ENCODE measurements around the gene ZKSCAN3. TPM values are rescaled to one million over a fixed set of nuclear protein-coding genes. Genes with fewer than 3 reads are reported as not detected.
A peak's percentile ranks its signal among the peaks of the same experiment; 100 is the strongest.

The ZKSCAN3 gene
- total and polyA plus RNA-seq, 4 donors, result 1.1 to 13.2 (median 3.1) TPM

DNA sequence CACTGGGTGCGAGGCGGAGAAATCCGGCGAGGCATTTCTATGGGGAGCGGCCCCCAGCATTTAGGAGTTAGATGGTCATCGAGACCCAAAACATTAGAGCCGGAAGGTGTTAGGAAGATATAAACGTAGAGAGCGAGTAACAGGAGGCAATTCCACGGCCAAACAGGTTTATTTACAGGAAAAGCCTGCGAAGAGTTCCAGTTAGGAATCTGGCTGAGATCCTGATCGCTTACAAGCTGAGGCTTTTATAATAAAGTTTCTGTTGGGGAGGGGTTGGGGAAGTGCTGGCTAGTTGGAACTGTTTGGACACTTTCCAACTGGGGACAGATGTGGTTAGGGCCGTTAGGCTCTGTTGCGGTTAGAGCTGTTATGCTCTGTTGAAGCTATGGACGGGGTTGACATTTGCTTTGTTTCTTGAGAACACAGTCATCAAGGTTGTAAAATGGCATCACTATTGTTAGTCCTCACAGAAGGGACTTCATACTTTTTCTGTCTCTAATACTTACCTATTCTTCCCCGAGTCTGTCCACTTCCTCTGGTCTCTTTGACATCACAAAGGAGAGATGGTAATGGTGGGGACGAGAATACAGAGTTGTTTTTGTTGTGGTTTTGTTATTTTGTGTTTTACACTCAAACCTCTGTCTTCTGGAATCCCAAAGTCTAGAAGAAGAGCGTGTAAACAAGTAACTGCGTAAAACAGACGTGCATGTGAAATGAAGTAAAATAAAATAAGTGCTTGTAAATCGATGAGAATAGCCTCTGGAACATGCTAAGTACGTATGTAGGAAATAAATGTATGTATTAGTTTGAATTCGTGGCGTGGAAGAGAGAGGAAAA lies 13.2 kb upstream of the ZKSCAN3 start:
- Histone ChIP-seq H3K36me3 (ENCODE audit: control insufficient read depth in 4 of 4, insufficient read depth in 4 of 4, low read length in 4 of 4) (no peaks in the 10 kb centered on the region), H3K9me3 (ENCODE audit: control insufficient read depth in 4 of 4, insufficient read depth in 3 of 4, low read length in 3 of 4) (no peaks in the 10 kb centered on the region), H3K4me3 (peak overlapping the region; percentile 62), H3K27ac (ENCODE audit: low read depth in 1 of 2, low read length in 1 of 2) (peak overlapping the region; percentile 87 to 96), H3K4me1 (ENCODE audit: control insufficient read depth in 5 of 5, insufficient read depth in 5 of 5, low read length in 5 of 5) (peaks cover 0 to 19% (median 3%) of the 10 kb centered on the region in 5 donors), H3K27me3 (ENCODE audit: control insufficient read depth in 3 of 3, insufficient read depth in 3 of 3, low read length in 2 of 3) (no peaks in the 10 kb centered on the region), H3K9ac (ENCODE audit: insufficient read depth in 1 of 2, low read length in 2 of 2) (peak overlapping the region; percentile 94 to 100)
- TF ChIP-seq, protein P1, sequence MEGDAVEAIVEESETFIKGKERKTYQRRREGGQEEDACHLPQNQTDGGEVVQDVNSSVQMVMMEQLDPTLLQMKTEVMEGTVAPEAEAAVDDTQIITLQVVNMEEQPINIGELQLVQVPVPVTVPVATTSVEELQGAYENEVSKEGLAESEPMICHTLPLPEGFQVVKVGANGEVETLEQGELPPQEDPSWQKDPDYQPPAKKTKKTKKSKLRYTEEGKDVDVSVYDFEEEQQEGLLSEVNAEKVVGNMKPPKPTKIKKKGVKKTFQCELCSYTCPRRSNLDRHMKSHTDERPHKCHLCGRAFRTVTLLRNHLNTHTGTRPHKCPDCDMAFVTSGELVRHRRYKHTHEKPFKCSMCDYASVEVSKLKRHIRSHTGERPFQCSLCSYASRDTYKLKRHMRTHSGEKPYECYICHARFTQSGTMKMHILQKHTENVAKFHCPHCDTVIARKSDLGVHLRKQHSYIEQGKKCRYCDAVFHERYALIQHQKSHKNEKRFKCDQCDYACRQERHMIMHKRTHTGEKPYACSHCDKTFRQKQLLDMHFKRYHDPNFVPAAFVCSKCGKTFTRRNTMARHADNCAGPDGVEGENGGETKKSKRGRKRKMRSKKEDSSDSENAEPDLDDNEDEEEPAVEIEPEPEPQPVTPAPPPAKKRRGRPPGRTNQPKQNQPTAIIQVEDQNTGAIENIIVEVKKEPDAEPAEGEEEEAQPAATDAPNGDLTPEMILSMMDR (IDR thresholded peaks at IDR 0.05; ENCODE audit: control extremely low read depth, extremely low read depth), result no peak
- DNase-seq (peak; percentile 78 to 93 (median 93)), ATAC-seq (ENCODE audit: insufficient read depth, low FRiP score) (no peak)
- WGBS, 2 donors, result 10 to 11% methylated on average over 24 of the region's 24 CpGs

DNA sequence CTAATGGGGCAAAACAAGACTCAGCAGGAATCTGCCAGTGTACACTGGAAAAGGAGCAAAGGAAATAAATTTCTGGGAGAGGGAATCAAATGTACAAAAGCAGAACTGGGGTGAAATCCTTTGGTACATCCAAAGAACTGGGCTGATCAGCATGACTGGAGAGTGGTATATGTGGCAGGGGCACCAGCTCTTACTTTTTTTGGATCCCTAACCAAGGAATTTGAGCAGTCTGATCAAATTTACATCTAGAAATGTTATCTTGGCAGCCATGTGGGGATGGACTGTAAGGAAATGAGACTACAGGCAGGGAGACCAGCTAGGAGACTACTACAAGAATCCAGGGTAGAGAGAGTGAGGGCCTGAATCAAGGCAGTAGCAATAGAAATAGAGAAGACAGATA lies 12.6 kb upstream of the ZKSCAN3 start:
- Histone ChIP-seq H3K4me3 (no peak overlapping the region), H3K4me1 (ENCODE audit: control insufficient read depth in 5 of 5, insufficient read depth in 5 of 5, low read length in 5 of 5) (peaks cover 0 to 19% (median 3%) of the 10 kb centered on the region in 5 donors), H3K9me3 (ENCODE audit: control insufficient read depth in 4 of 4, insufficient read depth in 3 of 4, low read length in 3 of 4) (no peaks in the 10 kb centered on the region), H3K27me3 (ENCODE audit: control insufficient read depth in 3 of 3, insufficient read depth in 3 of 3, low read length in 2 of 3) (no peaks in the 10 kb centered on the region), H3K27ac (ENCODE audit: low read depth in 1 of 2, low read length in 1 of 2) (peak overlapping the region in 1 of 2 donors; percentile 96), H3K9ac (ENCODE audit: insufficient read depth in 1 of 2, low read length in 2 of 2) (peak overlapping the region; percentile 94 to 100), H3K36me3 (ENCODE audit: control insufficient read depth in 4 of 4, insufficient read depth in 4 of 4, low read length in 4 of 4) (no peaks in the 10 kb centered on the region)
- TF ChIP-seq, protein P1 (IDR thresholded peaks at IDR 0.05; ENCODE audit: control extremely low read depth, extremely low read depth), result no peak
- ATAC-seq (ENCODE audit: insufficient read depth, low FRiP score) (no peak), DNase-seq (peak in 1 of 3 donors; percentile 50)

DNA sequence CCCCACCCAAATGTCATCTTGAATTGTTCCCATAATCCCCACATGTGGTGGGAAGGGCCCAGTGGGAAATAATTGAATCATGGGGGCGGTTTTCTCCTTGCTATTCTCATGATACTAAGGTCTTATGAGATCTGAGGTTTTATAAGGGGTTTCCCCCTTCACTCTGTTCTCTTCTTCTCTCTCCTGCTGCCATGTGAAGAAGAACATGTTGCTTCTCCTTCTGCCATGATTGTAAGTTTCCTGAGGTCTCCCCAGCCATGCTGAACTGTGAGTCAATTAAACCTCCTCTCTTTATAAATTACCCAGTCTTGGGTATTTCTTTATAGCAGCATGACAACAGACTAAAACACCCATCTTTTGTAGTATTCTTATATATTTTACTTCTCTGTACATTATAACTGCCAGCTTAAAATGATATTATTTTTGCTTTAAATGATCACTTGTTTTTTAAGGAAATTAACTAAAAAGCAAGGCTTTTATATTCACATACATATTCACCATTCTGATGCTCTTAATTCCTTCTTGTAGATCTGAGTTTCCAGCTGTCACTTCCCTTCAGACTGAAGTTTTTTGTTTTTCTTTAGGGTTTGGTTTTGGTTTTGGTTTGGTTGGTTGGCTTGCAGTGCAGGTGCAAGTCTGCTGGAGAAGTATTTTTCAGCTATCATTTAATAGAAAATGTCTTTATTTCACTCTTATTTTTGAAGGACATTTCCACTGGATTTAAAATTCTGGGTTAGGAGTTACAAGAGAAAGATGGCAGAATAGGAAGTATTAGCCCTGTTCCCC lies 9.2 kb upstream of the ZKSCAN3 start:
- H3K4me3 ChIP-seq, result no peak overlapping the region
- peaks cover 0 to 10% (median 0%) of the 10 kb centered on the region in 5 donors for H3K4me1 ChIP-seq (ENCODE audit: control insufficient read depth in 5 of 5, insufficient read depth in 5 of 5, low read length in 5 of 5)
- H3K27me3 ChIP-seq (ENCODE audit: control insufficient read depth in 3 of 3, insufficient read depth in 3 of 3, low read length in 2 of 3), result no peaks in the 10 kb centered on the region
- no peaks in the 10 kb centered on the region for H3K9me3 ChIP-seq (ENCODE audit: control insufficient read depth in 4 of 4, insufficient read depth in 3 of 4, low read length in 3 of 4)
- TF ChIP-seq, protein P1 (IDR thresholded peaks at IDR 0.05; ENCODE audit: control extremely low read depth, extremely low read depth), result no peak
- H3K36me3 ChIP-seq (ENCODE audit: control insufficient read depth in 4 of 4, insufficient read depth in 4 of 4, low read length in 4 of 4), result no peaks in the 10 kb centered on the region
- no peak overlapping the region for H3K27ac ChIP-seq (ENCODE audit: low read depth in 1 of 2, low read length in 1 of 2)
- H3K9ac ChIP-seq (ENCODE audit: insufficient read depth in 1 of 2, low read length in 2 of 2), result no peak overlapping the region
- ATAC-seq (ENCODE audit: insufficient read depth, low FRiP score) (no peak), DNase-seq (no peak)
- 68 to 87% methylated on average over 1 of the region's 1 CpG for WGBS, 2 donors
